HCT116 (cell line): ENCODE data around the gene GRIK1. TPM values are rescaled to one million over a fixed set of nuclear protein-coding genes. Genes with fewer than 3 reads are reported as not detected.

ENCODE experiments used
- ATAC-seq: fragments of 200-7000 bp; cut with Tn5 transposase; 2 replicates; pipeline ENCODE4 v1.9.1; 2020; ENCODE audit warnings: mild to moderate bottlenecking, moderate library complexity
- BruUV-seq: library from RNA; stranded (reverse); fragments of 400-500 nt; replicated peaks from 2 replicates; lab custom pipeline; 2021; lab: Mats Ljungman, UMichigan
- CTCF ChIA-PET: fragments of 300-600 bp; sonication (Branson Sonifier 250); formaldehyde crosslinking; loops from one replicate; lab custom pipeline; 2021; ENCODE audit warnings: antibody characterized with exemption; lab: Charles Lee
- POLR2A ChIA-PET: fragments of 300-600, 350-600 bp; sonication (Branson Sonifier 250); formaldehyde crosslinking; loops from one replicate; lab custom pipeline; 2021; ENCODE audit warnings: antibody characterized with exemption; lab: Charles Lee
- RAD21 ChIA-PET, 2 experiments: fragments of 300-600 bp; sonication (Branson Sonifier 250); formaldehyde crosslinking; loops; one replicate each; lab custom pipeline; 2023; ENCODE audit warnings: low total read pairs in 2 of 2; ENCODE audit not compliant: uncharacterized antibody in 2 of 2, unreplicated experiment in 2 of 2, low non-redundant PET in 1 of 2; lab: Charles Lee
- DNase-seq: peaks from one replicate; pipeline ENCODE4 v3.0.0-alpha.2; 2010; ENCODE audit warnings: low read depth, low spot score
- H2AFZ ChIP-seq: fragments of 200-600 bp; shearing (Covaris generic), sonication (generic); 2 replicates; pipeline ENCODE4 v1.6.1; 2017; ENCODE audit warnings: low read depth, mixed run types, mixed read lengths, antibody characterized with exemption, low read length; ENCODE audit not compliant: poor library complexity, severe bottlenecking
- H3K27ac ChIP-seq: 2 replicates; pipeline ENCODE4 v1.5.1; 2012; ENCODE audit warnings: low read depth, low read length
- H3K27me3 ChIP-seq: fragments of 200-600 bp; sonication (generic); 2 replicates; pipeline ENCODE4 v1.6.1; 2016; ENCODE audit warnings: mixed run types, low read length, mixed read lengths; ENCODE audit not compliant: insufficient read depth
- H3K36me3 ChIP-seq, 2 experiments: fragments of 200-500 bp in 1 of 2; fragments of 200-600 bp in 1 of 2; sonication (Bioruptor generic) in 1 of 2; sonication (generic) in 1 of 2; 2 replicates each; pipeline versions ENCODE4 v1.5.1 to v1.6.1; 2014 to 2016; ENCODE audit warnings: low read length in 2 of 2, inconsistent platforms in 1 of 2, mixed read lengths in 1 of 2, mixed run types in 1 of 2; ENCODE audit not compliant: insufficient read depth in 2 of 2, control insufficient read depth in 1 of 2
- H3K4me1 ChIP-seq, 2 experiments: fragments of 200-600 bp in 1 of 2; sonication (generic) in 1 of 2; 2 replicates each; pipeline versions ENCODE4 v1.5.1 to v1.6.1; 2012 to 2017; ENCODE audit warnings: low read length in 2 of 2, inconsistent platforms in 1 of 2, mild to moderate bottlenecking in 1 of 2, mixed read lengths in 1 of 2, mixed run types in 1 of 2, moderate library complexity in 1 of 2; ENCODE audit not compliant: insufficient read depth in 2 of 2, control insufficient read depth in 1 of 2
- H3K4me2 ChIP-seq: fragments of 200-600 bp; sonication (generic); 2 replicates; pipeline ENCODE4 v1.6.1; 2017; ENCODE audit warnings: mixed run types, low read length, mixed read lengths
- H3K4me3 ChIP-seq, 2 experiments: fragments of 200-600 bp in 1 of 2; sonication (generic) in 1 of 2; replicated peaks in 1 of 2; 2 replicates each; pipeline ENCODE4 v1.5.1; 2011 to 2016; ENCODE audit warnings: low read length in 2 of 2, control low read depth in 1 of 2, low read depth in 1 of 2, mild to moderate bottlenecking in 1 of 2, mixed read lengths in 1 of 2, mixed run types in 1 of 2
- H3K79me2 ChIP-seq: fragments of 200-600 bp; sonication (generic); 2 replicates; pipeline ENCODE4 v1.6.1; 2017; ENCODE audit warnings: mild to moderate bottlenecking, mixed run types, low read length, moderate library complexity, mixed read lengths; ENCODE audit not compliant: insufficient read depth
- H3K9ac ChIP-seq: fragments of 200-600 bp; sonication (generic); 2 replicates; pipeline ENCODE4 v1.6.1; 2016; ENCODE audit warnings: low read length, mixed read lengths
- H3K9me2 ChIP-seq: fragments of 200-600 bp; sonication (generic), shearing (Covaris generic); 2 replicates; pipeline ENCODE4 v1.6.1; 2017; ENCODE audit warnings: mixed run types, mild to moderate bottlenecking, moderate library complexity; ENCODE audit not compliant: insufficient read depth
- H3K9me3 ChIP-seq, 2 experiments: fragments of 200-500 bp in 1 of 2; fragments of 200-600 bp in 1 of 2; sonication (Bioruptor generic) in 1 of 2; sonication (generic) in 1 of 2; 2 replicates each; pipeline ENCODE4 v1.6.1; 2014 to 2017; ENCODE audit warnings: low read length in 2 of 2, mixed read lengths in 2 of 2, inconsistent platforms in 1 of 2, low read depth in 1 of 2, mild to moderate bottlenecking in 1 of 2, mixed run types in 1 of 2, moderate library complexity in 1 of 2; ENCODE audit not compliant: control insufficient read depth in 1 of 2, insufficient read depth in 1 of 2
- H4K20me1 ChIP-seq: fragments of 200-600 bp; sonication (generic), shearing (Covaris generic); 2 replicates; pipeline ENCODE4 v1.6.1; 2017; ENCODE audit warnings: mixed run types, mild to moderate bottlenecking, moderate library complexity; ENCODE audit not compliant: insufficient read depth
- CBX3 ChIP-seq: IDR thresholded peaks from 2 replicates; pipeline ENCODE4 v1.6.1; 2012; ENCODE audit warnings: low read depth
- EGR1 ChIP-seq: IDR thresholded peaks from 2 replicates; pipeline ENCODE4 v1.6.1; 2012; ENCODE audit warnings: low read depth
- EZH2 ChIP-seq: fragments of 200-600 bp; sonication (generic); IDR thresholded peaks from 2 replicates; pipeline ENCODE4 v1.6.1; 2017; ENCODE audit warnings: antibody characterized with exemption, mixed run types
- EZH2phosphoT487 ChIP-seq: fragments of 200-600 bp; IDR thresholded peaks from 2 replicates; pipeline ENCODE4 v1.6.1; 2018; ENCODE audit warnings: antibody characterized with exemption, borderline replicate concordance
- FOSL1 ChIP-seq: IDR thresholded peaks from 2 replicates; pipeline ENCODE4 v1.6.1; 2012; ENCODE audit warnings: low read depth
- JUND ChIP-seq: IDR thresholded peaks from 2 replicates; pipeline ENCODE4 v1.6.1; 2012
- POLR2A ChIP-seq: IDR thresholded peaks from 2 replicates; pipeline ENCODE4 v1.7.0; 2011; ENCODE audit warnings: borderline replicate concordance; ENCODE audit not compliant: insufficient read depth, insufficient read length; ENCODE audit errors: extremely low read depth
- POLR2AphosphoS5 ChIP-seq: IDR thresholded peaks from 2 replicates; pipeline ENCODE4 v1.6.1; 2011; ENCODE audit warnings: mild to moderate bottlenecking, low read depth, low read length, moderate library complexity
- RAD21 ChIP-seq: IDR thresholded peaks from 2 replicates; pipeline ENCODE4 v1.6.1; 2012; ENCODE audit warnings: low read depth, mild to moderate bottlenecking
- SIN3A ChIP-seq: IDR thresholded peaks from 2 replicates; pipeline ENCODE4 v1.6.1; 2012; ENCODE audit warnings: low read depth
- SP1 ChIP-seq: IDR thresholded peaks from 2 replicates; pipeline ENCODE4 v1.6.1; 2012; ENCODE audit warnings: low read depth
- SRF ChIP-seq: IDR thresholded peaks from 2 replicates; pipeline ENCODE4 v1.6.1; 2012; ENCODE audit warnings: low read depth
- YY1 ChIP-seq: IDR thresholded peaks from 2 replicates; pipeline ENCODE4 v1.6.1; 2011; ENCODE audit warnings: low read length, low read depth, moderate library complexity, mild to moderate bottlenecking; ENCODE audit not compliant: insufficient replicate concordance; ENCODE audit errors: extremely low read depth
- ZFX ChIP-seq: fragments of 450-650 bp; IDR thresholded peaks from 2 replicates; pipeline ENCODE4 v1.6.1; 2017
- ZNF274 ChIP-seq: fragments of 200-500 bp; sonication (Bioruptor generic); IDR thresholded peaks from 2 replicates; pipeline ENCODE4 v1.6.1; 2014; ENCODE audit warnings: mild to moderate bottlenecking, low read depth, low read length, inconsistent platforms
- intact Hi-C: fragments of 100-400 bp; cut with micrococcal nuclease; formaldehyde crosslinking; loops from 2 replicates; pipeline ENCODE4 v1.10.0; 2022
- total RNA-seq: library from RNA; stranded (reverse); gene quantifications from one replicate; pipeline ENCODE4 v1.2.1, GENCODE V29; 2021; ENCODE audit not compliant: unreplicated experiment
- TF ChIP-seq, protein P1 (sequence below), 3 experiments: fragments of 200-600 bp in 1 of 3; sonication (generic) in 1 of 3; IDR thresholded peaks in 2 of 3; conservative IDR thresholded peaks in 1 of 3; 2 replicates each; pipeline ENCODE4 v1.5.1; 2012 to 2017; ENCODE audit warnings: low read depth in 2 of 3, low read length in 2 of 3, antibody characterized with exemption in 1 of 3, borderline replicate concordance in 1 of 3, control low read depth in 1 of 3, mild to moderate bottlenecking in 1 of 3, mixed read lengths in 1 of 3, mixed run types in 1 of 3, moderate library complexity in 1 of 3; ENCODE audit not compliant: insufficient read depth in 1 of 3
- TF ChIP-seq, protein P2 (sequence below): IDR thresholded peaks from 2 replicates; pipeline ENCODE4 v1.6.1; 2011; ENCODE audit warnings: mild to moderate bottlenecking, low read length, moderate library complexity; ENCODE audit not compliant: insufficient replicate concordance; ENCODE audit errors: extremely low read depth

The GRIK1 gene
- total RNA-seq, 1 experiment from 2014 or later, result not detected

DNA sequence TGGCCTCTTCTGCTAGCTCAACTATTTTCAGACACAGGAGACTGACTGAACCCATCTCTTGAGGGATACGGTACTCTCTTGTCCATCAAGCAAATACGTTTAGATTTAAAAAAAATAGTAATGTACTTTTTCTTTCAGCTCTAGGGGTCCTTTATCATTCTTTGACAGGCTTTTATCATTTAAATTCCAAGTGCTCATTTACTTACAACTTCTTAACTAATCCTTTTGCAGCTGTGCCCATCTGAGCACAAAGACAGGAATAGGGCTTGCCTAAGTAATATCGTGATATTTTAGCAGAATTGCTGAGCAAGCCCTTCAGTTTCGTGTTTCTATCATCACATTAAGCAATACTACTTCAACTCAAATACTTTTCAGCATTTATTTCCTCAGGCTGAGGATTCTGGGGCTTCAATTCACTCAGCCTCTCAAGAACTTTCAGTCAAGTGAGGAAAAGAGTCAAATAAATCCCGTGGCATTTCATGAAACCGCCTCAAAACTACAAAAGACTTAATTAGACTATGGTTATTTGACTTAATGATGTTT, 323.5 kb downstream of the GRIK1 start:
- H3K9me2 ChIP-seq, result no peaks in the 10 kb centered on the region
- intact Hi-C loops, result no loop called here
- H2AFZ ChIP-seq, result no peak overlapping the region
- DNase-seq, result no peak
- ATAC-seq, result no peak
- H3K36me3 ChIP-seq, result no peaks in the 10 kb centered on the region
- no peaks in the 10 kb centered on the region for H4K20me1 ChIP-seq
- ChIA-PET RAD21 (no interaction called here), CTCF (no interaction called here), POLR2A (no interaction called here)
- no peaks in the 10 kb centered on the region for H3K9me3 ChIP-seq
- H3K79me2 ChIP-seq, result no peaks in the 10 kb centered on the region
- BruUV-seq, result no TSS peak
- no peaks in the 10 kb centered on the region for H3K27me3 ChIP-seq
- no peaks in the 10 kb centered on the region for H3K4me1 ChIP-seq
- no peak overlapping the region for H3K4me3 ChIP-seq
- H3K4me2 ChIP-seq, result no peak overlapping the region
- TF ChIP-seq RAD21 (no peak), EGR1 (no peak), JUND (no peak), POLR2A (no peak), ZFX (no peak), ZNF274 (no peak), EZH2 (no peak)
- TF ChIP-seq, protein P1, sequence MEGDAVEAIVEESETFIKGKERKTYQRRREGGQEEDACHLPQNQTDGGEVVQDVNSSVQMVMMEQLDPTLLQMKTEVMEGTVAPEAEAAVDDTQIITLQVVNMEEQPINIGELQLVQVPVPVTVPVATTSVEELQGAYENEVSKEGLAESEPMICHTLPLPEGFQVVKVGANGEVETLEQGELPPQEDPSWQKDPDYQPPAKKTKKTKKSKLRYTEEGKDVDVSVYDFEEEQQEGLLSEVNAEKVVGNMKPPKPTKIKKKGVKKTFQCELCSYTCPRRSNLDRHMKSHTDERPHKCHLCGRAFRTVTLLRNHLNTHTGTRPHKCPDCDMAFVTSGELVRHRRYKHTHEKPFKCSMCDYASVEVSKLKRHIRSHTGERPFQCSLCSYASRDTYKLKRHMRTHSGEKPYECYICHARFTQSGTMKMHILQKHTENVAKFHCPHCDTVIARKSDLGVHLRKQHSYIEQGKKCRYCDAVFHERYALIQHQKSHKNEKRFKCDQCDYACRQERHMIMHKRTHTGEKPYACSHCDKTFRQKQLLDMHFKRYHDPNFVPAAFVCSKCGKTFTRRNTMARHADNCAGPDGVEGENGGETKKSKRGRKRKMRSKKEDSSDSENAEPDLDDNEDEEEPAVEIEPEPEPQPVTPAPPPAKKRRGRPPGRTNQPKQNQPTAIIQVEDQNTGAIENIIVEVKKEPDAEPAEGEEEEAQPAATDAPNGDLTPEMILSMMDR (IDR thresholded peaks at IDR 0.05 in 2 of 3, conservative IDR thresholded peaks at IDR 0.05 in 1 of 3; ENCODE audit: borderline replicate concordance in 1 of 3, insufficient read depth in 1 of 3, low read depth in 2 of 3, low read length in 2 of 3), result no peak
- H3K9ac ChIP-seq, result no peak overlapping the region
- no peak overlapping the region for H3K27ac ChIP-seq

DNA sequence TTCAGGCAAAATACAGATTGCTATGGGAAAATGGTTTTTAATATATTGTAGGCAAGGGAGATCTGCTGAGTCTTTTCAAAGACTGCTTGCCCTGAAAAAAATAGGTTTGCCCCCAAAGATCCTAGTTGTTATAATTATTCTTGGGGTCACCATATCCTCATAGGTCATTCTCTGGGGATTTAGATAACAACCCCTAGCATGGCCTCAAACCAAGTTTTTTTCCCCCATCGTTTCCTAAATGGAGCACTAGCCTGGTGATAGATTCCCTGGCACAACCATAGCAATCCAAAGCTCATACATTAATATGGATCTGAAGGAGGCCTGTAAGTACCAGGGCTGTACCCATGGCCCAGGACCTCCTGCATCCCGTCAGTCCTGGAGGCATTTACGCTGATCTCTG, 325.9 kb downstream of the GRIK1 start:
- ATAC-seq, result no peak
- Histone ChIP-seq H2AFZ (no peak overlapping the region), H3K27me3 (no peaks in the 10 kb centered on the region), H3K4me1 (no peaks in the 10 kb centered on the region), H3K4me2 (no peak overlapping the region), H3K9me2 (no peaks in the 10 kb centered on the region), H3K4me3 (no peak overlapping the region), H4K20me1 (no peaks in the 10 kb centered on the region), H3K79me2 (no peaks in the 10 kb centered on the region)
- no peak for DNase-seq
- TF ChIP-seq FOSL1, result no peak
- no peak for TF ChIP-seq EZH2
- TF ChIP-seq, protein P2, sequence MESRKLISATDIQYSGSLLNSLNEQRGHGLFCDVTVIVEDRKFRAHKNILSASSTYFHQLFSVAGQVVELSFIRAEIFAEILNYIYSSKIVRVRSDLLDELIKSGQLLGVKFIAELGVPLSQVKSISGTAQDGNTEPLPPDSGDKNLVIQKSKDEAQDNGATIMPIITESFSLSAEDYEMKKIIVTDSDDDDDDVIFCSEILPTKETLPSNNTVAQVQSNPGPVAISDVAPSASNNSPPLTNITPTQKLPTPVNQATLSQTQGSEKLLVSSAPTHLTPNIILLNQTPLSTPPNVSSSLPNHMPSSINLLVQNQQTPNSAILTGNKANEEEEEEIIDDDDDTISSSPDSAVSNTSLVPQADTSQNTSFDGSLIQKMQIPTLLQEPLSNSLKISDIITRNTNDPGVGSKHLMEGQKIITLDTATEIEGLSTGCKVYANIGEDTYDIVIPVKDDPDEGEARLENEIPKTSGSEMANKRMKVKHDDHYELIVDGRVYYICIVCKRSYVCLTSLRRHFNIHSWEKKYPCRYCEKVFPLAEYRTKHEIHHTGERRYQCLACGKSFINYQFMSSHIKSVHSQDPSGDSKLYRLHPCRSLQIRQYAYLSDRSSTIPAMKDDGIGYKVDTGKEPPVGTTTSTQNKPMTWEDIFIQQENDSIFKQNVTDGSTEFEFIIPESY, result no peak
- no peak for TF ChIP-seq CBX3
- TF ChIP-seq YY1, result no peak
- TF ChIP-seq POLR2AphosphoS5, result no peak
- no peak for TF ChIP-seq SRF
- no peak for TF ChIP-seq POLR2A
- TF ChIP-seq JUND, result no peak
- TF ChIP-seq SP1, result no peak
- TF ChIP-seq EZH2phosphoT487, result no peak
- TF ChIP-seq EGR1, result no peak
- no peak for TF ChIP-seq SIN3A
- no peak for TF ChIP-seq ZFX
- TF ChIP-seq, all 23 proteins: peak for 0
- no TSS peak for BruUV-seq
- Histone ChIP-seq H3K9me3 (no peaks in the 10 kb centered on the region; a peak in 1 of 4 replicates), H3K27ac (no peak overlapping the region), H3K9ac (no peak overlapping the region), H3K36me3 (no peaks in the 10 kb centered on the region)
- CTCF ChIA-PET, result no interaction called here
- RAD21 ChIA-PET, result no interaction called here
- intact Hi-C loops, result no loop called here
- POLR2A ChIA-PET, result no interaction called here
